HG03064 (cell line): ENCODE data around the gene ADAM11.
"Not testable (repeated sequence)": the region's sequence is repeated elsewhere in the genome, so short reads cannot be mapped to it uniquely, and the experiment has no call there.

Experiments used
- ATAC-seq: cut with Tn5 transposase; IDR thresholded peaks from one replicate; pipeline ENCODE4 v1.9.1; 2021; ENCODE audit warnings: low read depth; ENCODE audit not compliant: unreplicated experiment

The ADAM11 gene

DNA sequence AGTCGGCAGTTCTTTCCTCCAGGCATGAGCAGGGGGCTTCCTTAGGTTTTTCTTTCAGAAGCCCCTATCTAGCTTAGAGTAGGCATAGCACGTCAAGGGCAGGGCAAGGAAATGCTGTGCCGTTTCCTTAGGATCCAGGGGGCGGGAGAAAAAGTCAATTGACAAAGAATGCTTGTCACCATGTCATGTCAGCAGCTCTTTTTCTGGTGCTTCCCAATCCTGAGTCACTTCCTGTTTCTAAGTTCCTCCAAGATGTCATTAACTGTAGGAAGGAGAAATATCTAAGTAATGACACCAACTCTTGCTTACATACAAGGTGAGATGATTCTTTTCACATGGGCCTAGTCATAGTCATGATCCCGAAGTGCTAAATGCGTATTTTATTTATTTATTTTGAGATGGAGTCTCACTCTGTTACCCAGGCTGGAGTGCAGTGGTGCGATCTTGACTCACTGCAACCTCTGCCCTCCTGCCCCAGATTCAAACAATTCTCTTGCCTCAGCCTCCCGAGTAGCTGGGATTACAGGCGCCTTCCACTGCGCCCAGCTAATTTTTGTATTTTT lies 36.1 kb downstream of the ADAM11 start:
- no peak for ATAC-seq

- no peak for ATAC-seq
Measured at GRCh38 chr17:44795421-44795820, 36.6 kb downstream of the ADAM11 start.

- ATAC-seq, result no peak
Measured at GRCh38 chr17:44795928-44796327, 37.1 kb downstream of the ADAM11 start.

GRCh38 chr17:44796731-44797130 lies 37.9 kb downstream of the ADAM11 start:
- no peak for ATAC-seq

- no peak for ATAC-seq
Measured at GRCh38 chr17:44797802-44798201, 39.0 kb downstream of the ADAM11 start.

DNA sequence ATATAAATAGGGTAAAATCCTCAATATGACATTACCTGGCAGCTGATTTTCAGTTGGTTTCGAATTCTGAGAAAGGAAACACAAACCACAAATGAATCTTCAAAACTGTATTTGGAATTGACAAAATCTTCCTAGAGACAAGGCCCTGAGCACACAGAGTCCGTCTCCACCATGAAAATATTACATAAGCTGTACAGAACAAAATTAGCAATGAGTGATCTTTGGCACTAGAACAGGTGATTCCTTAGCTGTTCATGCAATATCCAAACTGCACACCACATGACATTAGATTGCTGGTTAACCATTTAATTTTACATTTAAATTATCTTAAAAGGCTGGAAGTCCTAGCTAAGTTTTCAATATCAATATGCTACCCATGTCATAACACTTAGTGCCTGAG lies 39.6 kb downstream of the ADAM11 start:
- no peak for ATAC-seq

GRCh38 chr17:44801880-44802279 lies 43.1 kb downstream of the ADAM11 start:
- no peak for ATAC-seq

- no peak for ATAC-seq
Measured at GRCh38 chr17:44804302-44805089, 45.7 kb downstream of the ADAM11 start.

GRCh38 chr17:44807093-44807816 lies 48.5 kb downstream of the ADAM11 start:
- no peak for ATAC-seq

GRCh38 chr17:44807817-44808155 lies 49.0 kb downstream of the ADAM11 start:
- ATAC-seq, result no peak

DNA sequence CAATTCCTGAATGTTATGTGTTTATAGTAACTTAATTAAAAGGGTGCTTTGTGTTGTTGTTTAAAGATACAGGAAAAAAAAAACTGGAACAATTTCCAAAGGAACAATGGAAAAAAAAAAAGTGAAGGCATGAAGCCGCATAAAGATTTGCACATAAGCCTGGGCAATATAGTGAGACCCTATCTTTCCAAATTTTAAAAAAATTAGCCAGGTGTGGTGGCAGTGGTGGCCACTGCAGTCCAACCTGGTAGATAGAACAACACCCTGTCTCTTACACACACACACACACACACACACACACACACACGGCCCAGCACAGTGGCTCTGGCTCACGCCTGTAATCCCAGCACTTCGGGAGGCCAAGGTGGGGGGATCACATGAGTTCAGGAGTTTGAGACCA lies 49.4 kb downstream of the ADAM11 start:
- no peak for ATAC-seq

DNA sequence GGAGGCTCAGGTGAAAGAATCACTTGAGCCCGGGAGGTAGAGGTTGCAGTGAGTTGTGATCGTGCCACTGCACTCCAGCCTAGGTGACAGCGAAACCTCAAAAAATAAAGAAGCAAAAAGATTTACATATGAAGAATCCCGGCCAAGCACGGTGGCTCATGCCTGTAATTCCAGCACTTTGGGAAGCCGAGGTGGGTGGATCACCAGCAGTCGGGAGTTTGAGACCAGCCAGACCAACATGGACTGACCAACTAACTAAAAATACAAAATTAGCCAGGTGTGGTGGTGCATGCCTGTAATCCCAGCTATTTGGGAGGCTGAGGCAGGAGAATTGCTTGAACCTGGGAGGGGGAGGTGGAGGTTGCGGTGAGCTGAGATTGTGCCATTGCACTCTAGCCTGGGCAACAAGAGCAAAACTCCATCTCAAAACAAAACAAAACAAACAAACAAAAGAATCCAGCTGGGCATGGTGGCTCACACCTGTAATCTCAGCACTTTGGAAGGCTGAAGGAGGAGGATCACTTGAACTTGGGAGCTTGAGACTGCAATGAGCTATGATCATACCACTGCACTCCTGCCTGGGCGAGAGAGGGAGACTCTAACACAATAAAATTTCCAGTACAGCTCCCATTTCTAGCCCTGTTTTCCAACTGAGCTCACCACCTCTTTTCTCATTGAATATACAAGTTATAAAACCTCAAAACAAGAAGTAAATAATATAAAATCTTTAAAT lies 50.0 kb downstream of the ADAM11 start:
- ATAC-seq, result not testable (repeated sequence)

- ATAC-seq, result no peak
Measured at GRCh38 chr17:44812263-44812662, 53.5 kb downstream of the ADAM11 start.

GRCh38 chr17:44818508-44818907 lies 59.7 kb downstream of the ADAM11 start:
- not testable (repeated sequence) for ATAC-seq

GRCh38 chr17:44820631-44821212 lies 61.9 kb downstream of the ADAM11 start:
- ATAC-seq, result no peak

DNA sequence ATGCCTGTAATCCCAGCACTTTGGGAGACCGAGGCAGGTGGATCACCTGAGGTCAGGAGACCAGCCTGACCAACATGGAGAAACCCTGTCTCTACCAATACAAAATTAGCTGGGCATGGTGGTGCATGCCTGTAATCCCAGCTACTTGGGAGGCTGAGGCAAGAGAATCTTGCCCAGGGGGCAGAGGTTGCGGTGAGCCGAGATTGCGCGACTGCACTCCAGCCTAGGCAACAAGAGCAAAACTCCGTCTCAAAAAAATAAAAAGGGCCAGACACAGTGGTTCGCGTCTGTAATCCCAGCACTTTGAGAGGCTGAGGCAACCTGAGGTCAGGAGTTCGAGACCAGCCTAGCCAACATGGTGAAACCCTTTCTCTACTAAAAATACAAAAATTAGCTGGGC lies 66.4 kb downstream of the ADAM11 start:
- not testable (repeated sequence) for ATAC-seq

DNA sequence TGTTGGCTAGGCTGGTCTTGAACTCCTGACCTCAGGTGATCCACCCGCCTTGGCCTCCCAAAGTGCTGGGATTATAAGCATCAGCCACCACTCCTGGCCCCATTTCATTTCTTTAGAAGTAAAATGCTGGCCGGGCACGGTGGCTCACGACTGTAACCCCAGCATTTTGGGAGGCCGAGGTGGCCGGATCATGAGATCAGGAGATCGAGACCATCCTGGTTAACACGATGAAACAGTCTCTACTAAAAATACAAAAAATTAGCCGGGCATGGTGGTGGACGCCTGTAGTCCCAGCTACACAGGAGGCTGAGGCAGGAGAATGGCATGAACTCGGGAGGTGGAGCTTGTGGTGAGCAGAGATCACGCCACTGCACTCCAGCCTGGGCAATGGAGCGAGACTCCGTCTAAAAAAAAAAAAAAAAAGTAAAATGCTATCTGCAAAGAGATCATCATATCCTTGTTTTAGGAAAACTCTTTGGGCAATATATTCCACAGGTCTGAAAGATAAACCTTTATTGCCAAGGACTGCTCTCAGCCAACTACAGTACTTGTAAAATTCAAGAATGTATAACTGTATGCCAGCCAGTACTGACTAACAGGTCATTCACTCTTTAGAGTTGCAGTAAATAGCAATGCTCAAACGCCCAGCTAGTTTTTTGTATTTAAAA lies 67.5 kb downstream of the ADAM11 start:
- ATAC-seq, result no peak

GRCh38 chr17:44827863-44828262 lies 69.1 kb downstream of the ADAM11 start:
- no peak for ATAC-seq

GRCh38 chr17:44828919-44829522 lies 70.2 kb downstream of the ADAM11 start:
- no peak for ATAC-seq
